IMR-90 (cell line): Measurements from ENCODE around the gene ZEB2.

ENCODE experiments used
- POLR2A ChIP-seq: IDR thresholded peaks from 2 replicates; pipeline ENCODE4 v1.6.1; 2012; ENCODE audit warnings: mild to moderate bottlenecking, low read depth, low read length
- RAD21 ChIP-seq: IDR thresholded peaks from 2 replicates; pipeline ENCODE4 v1.6.1; 2012; ENCODE audit warnings: low read length, improper control_type of control experiment
- RFX5 ChIP-seq: IDR thresholded peaks from 2 replicates; pipeline ENCODE4 v1.8.0; 2012; ENCODE audit warnings: low read depth, mild to moderate bottlenecking, low read length, moderate library complexity
- SMC3 ChIP-seq: fragments of 150-350 bp; IDR thresholded peaks from 2 replicates; pipeline ENCODE4 v1.6.1; 2016; ENCODE audit warnings: low read depth, mild to moderate bottlenecking, antibody characterized with exemption, low read length, moderate library complexity
- TF ChIP-seq, protein P1 (sequence below): conservative IDR thresholded peaks from 2 replicates; pipeline ENCODE4 v1.5.1; 2012; ENCODE audit warnings: mild to moderate bottlenecking, low read depth, low read length, improper control_type of control experiment
- TF ChIP-seq, protein P2 (sequence below): fragments of 150-350 bp; IDR thresholded peaks from 2 replicates; pipeline ENCODE4 v1.6.1; 2016; ENCODE audit warnings: low read depth, mild to moderate bottlenecking, low read length, moderate library complexity, borderline replicate concordance

DNA sequence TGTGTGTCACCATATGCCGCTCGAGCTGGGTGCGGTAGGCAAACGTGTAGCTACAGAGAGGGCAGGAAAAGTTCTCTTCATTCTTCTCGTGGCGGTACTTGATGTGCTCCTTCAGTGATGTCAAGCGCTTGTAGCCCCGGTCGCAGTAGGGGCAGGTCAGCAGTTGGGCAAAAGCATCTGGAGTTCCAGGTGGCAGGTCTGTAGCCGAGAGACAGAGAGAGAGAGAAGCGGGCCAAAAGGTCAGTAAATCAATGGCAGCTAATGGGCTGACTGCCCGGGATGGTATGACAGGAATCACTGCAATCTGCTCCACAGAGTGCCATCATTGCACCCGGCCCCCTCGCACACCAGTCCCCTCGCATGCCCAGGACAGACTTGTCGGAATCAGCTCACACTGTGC lies 116.0 kb downstream of the ZEB2 start:
- TF ChIP-seq POLR2A (no peak), RAD21 (no peak), RFX5 (no peak), SMC3 (no peak)
- TF ChIP-seq, protein P1, sequence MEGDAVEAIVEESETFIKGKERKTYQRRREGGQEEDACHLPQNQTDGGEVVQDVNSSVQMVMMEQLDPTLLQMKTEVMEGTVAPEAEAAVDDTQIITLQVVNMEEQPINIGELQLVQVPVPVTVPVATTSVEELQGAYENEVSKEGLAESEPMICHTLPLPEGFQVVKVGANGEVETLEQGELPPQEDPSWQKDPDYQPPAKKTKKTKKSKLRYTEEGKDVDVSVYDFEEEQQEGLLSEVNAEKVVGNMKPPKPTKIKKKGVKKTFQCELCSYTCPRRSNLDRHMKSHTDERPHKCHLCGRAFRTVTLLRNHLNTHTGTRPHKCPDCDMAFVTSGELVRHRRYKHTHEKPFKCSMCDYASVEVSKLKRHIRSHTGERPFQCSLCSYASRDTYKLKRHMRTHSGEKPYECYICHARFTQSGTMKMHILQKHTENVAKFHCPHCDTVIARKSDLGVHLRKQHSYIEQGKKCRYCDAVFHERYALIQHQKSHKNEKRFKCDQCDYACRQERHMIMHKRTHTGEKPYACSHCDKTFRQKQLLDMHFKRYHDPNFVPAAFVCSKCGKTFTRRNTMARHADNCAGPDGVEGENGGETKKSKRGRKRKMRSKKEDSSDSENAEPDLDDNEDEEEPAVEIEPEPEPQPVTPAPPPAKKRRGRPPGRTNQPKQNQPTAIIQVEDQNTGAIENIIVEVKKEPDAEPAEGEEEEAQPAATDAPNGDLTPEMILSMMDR, result no peak
- TF ChIP-seq, protein P2, sequence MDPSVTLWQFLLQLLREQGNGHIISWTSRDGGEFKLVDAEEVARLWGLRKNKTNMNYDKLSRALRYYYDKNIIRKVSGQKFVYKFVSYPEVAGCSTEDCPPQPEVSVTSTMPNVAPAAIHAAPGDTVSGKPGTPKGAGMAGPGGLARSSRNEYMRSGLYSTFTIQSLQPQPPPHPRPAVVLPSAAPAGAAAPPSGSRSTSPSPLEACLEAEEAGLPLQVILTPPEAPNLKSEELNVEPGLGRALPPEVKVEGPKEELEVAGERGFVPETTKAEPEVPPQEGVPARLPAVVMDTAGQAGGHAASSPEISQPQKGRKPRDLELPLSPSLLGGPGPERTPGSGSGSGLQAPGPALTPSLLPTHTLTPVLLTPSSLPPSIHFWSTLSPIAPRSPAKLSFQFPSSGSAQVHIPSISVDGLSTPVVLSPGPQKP, result no peak
